Sigmoid colon (tissue), 4 donors: ENCODE results near the gene SNAP47.

ENCODE experiments used
- CTCF ChIP-seq, 4 experiments: fragments of 450-650 bp in 3 of 4; fragments of 200-600 bp in 1 of 4; IDR thresholded peaks; one replicate each; pipeline ENCODE4 v1.5.1; 2016 to 2019; ENCODE audit warnings: antibody characterized with exemption in 4 of 4, mild to moderate bottlenecking in 3 of 4, moderate library complexity in 2 of 4
- POLR2A ChIP-seq, 2 donors: fragments of 450-650 bp; IDR thresholded peaks; one replicate each; pipeline ENCODE4 v1.6.1; 2016; ENCODE audit warnings: antibody characterized with exemption in 2 of 2, mild to moderate bottlenecking in 2 of 2, moderate library complexity in 2 of 2
- POLR2AphosphoS5 ChIP-seq, 4 donors: sonication (generic); formaldehyde crosslinking; IDR thresholded peaks; one replicate each; pipeline ENCODE4 v1.6.1; 2017; ENCODE audit warnings: antibody characterized with exemption in 4 of 4

- TF ChIP-seq CTCF (IDR thresholded peaks at IDR 0.05) = no peak
- TF ChIP-seq POLR2A (IDR thresholded peaks at IDR 0.05) = no peak
- no peak for TF ChIP-seq POLR2AphosphoS5 (IDR thresholded peaks at IDR 0.05)
Measured at GRCh38 chr1:227697321-227697864, 37.8 kb upstream of the SNAP47 start.
